GM18517 (cell line): Measurements from ENCODE around the gene BMPR1B.

Experiments
- ATAC-seq: cut with Tn5 transposase; IDR thresholded peaks from one replicate; pipeline ENCODE4 v1.9.1; 2021; ENCODE audit warnings: mild to moderate bottlenecking, moderate library complexity; ENCODE audit not compliant: unreplicated experiment

Gene BMPR1B

GRCh38 chr4:94905511-94905910, 147.8 kb downstream of the BMPR1B start:
- ATAC-seq, result no peak

DNA sequence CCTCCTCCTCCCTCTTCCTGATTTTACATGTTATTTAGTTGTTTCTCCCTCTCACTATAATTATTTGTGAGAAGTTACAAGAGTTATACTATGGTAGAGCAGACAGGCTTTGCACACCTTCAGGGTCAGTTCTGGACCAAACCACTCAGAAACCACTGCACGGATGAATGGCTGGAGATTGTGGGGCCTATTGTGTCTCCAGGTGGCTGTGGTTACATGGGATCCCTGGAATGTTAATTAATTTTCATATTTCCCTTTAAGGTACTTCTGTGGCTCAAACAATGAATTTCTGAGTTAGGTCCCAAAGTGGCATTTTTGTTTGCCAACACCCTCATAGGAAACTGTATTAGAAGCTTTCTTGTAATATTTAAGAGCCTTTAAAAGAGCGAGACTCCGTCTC, 151.9 kb downstream of the BMPR1B start:
- ATAC-seq, result no peak

DNA sequence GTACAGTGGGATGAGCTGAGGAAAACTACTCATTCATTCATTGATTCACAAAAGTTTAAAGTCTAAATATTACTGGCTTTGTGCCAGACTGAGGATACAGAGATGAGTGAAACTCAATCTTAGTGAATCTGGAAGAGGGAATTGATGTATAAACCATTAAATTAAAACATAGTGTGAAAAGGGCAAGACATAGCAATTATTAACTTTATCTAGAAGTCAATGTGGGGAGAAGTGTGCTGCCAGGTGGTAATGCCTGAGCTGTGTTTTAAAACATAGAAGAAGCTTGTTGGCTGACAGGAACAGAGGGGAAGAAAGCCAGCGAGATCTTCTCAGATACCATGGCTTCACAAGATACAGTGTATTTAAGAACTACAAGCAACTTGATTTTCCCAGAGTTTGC, 153.4 kb downstream of the BMPR1B start:
- ATAC-seq, result no peak

DNA sequence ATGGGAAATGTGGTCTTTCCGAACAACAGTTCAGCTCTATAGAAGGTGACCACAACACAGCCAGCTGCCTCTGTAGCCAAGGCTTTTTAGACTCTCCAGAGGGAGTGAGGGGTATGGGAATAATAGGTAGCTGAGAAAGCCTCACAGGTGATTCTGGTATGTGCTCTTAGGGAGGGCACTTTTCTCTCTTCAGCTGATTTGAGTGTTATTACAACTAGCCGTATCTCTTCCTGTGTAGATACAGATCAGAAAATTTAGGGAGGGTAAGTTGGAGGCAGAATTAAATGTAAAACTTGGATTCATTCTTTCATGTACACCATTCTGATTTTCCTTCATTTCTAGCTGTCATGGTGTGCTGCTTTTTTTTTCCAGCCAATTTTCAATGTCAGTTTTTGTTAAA, 154.9 kb downstream of the BMPR1B start:
- no peak for ATAC-seq

DNA sequence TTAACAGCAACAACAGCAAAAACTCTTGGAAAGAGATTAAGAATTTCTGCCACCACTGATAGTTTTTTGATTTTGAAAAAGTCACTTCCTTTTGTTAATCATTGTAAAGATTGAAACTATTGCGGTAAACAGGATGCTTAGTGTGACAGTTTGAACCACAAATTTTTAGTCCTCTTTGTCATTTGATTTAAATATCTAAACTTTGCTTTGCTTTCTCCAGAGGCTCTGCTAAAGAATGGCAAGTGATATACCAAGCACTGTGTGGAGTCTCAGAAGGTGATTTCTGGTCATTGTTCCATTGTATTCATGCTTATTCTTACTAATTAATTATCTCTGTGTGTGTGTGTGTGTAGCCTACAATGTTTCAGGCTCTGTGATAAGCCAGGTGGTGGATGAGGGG, 155.6 kb downstream of the BMPR1B start:
- ATAC-seq, result peak; percentile 82

DNA sequence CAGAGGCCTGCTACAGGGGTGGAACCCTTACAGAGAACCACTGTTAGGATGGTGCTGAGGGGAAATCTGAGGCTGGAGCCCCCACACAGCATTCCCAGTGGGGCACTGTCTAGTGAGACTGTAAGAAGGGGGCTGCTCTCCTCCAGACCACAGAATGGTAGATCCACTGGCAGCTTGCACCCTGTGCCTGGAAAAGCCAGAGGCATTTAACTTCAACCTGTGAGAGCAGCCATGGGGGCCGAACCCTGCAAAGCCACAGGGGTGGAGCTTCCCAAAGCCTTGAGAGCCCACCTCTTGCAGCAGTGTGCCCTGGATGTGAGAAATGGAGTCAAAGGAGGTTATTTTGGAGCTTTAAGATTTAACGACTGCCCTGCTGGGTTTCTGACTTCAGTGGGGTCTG, 159.4 kb downstream of the BMPR1B start:
- ATAC-seq, result no peak

GRCh38 chr4:94918543-94918942, 160.8 kb downstream of the BMPR1B start:
- no peak for ATAC-seq

GRCh38 chr4:94920369-94920768, 162.6 kb downstream of the BMPR1B start:
- ATAC-seq, result no peak

DNA sequence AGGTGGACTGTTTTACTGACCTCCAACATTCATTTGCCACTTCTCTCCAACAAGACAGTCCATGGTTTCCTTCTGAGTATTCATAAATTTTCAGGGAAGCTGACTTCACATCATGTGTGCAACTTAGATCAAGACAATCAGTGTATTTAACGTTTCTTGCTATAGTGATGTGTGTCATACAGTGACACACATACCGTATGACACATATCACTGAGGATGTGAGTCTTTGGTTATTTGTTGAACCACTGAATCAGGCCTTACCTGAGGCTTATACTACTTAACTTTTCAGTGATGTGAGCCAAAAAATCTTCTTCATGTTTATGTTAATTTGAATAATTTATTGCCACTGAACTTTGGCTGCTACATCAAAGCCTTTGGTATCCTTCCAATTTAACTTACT, 166.8 kb downstream of the BMPR1B start:
- no peak for ATAC-seq

DNA sequence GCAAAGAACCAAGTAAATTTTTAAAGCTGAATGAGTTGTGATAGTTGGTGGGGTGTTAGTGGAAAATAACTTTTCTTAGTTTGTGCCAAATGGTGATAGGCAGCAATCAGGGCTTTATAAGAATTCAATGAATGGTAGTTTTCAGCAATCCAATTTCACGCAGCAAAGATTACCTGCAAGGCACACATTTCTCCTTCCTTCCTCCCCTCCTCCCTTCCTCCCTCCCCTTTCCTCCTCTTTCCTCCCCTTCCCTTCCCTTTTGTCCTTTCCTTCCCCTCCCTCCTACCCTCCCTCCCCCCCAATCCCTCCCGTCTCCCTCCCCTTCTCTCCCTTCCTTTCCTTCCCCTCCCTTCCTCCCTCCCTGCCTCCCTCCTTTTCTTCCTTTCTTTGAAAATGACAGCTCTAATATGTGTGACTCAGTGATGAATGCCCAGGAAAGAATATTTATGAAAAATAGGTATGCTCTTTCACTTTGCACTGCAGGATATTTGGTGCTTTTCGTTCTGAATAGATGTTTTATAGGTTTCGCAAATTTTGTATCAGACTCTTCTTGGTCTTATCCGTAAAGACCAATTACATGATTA, 168.1 kb downstream of the BMPR1B start:
- no peak for ATAC-seq

DNA sequence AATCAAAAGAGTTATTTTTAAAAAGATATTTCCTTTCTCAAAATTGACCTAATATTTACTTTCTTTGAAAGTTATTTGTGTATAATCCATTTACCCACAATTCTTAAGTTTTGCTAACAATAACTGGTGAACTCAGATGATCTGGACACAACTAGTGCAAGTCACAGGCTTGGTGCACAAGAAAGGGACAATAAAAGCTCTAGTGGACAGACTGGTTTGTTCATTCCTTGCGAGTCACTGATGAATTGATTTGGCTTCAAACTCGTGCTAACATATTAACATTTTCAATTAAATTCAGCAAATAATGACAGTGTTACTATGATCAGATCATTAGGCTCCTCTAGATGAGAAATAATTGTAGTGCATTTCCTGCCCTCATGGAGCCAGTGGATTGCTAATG, 169.2 kb downstream of the BMPR1B start:
- ATAC-seq, result no peak

GRCh38 chr4:94927696-94928095, 169.9 kb downstream of the BMPR1B start:
- no peak for ATAC-seq

DNA sequence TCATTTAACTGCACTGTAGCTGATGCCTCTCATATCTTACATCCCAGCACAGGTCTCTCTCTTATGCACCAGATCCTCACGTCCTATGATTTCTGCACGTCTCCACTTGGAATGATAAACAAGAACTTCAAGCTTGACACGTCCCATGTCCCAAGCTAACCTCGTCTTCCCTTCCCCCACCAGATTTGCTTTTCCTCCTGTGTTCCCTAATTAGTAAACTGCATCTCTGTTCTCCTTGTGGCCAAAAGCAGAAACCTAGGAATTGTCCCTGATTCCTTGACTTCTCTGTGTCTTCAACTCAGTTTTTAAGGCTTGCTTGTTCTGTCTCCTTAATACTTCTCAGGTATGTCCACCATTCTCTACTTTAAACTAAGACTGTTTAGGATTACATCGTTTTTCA, 171.9 kb downstream of the BMPR1B start:
- ATAC-seq, result no peak

DNA sequence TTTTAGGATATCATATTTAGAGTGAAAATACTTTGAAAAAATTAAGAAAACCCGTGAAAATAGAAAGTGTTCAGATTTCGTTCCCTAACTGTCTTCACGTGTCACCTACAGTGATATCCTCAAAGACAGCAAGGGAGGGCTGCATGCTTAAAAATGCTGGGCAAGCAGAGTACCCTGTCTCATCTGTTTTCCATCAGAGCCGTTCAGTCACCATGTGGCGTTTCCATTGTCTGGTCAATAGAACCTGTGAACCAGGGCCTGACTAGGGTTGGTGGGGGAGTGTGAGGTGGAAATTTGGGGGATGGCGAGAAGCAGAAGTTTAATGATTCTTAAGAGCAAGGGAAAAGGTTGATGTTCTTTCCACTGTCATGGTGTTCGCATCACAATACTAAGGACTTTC, 173.9 kb downstream of the BMPR1B start:
- no peak for ATAC-seq

- no peak for ATAC-seq
Observed at GRCh38 chr4:94932366-94932765, 174.6 kb downstream of the BMPR1B start.

- ATAC-seq, result no peak
Observed at GRCh38 chr4:94933799-94934198, 176.0 kb downstream of the BMPR1B start.

GRCh38 chr4:94934201-94934600, 176.4 kb downstream of the BMPR1B start:
- ATAC-seq, result no peak

DNA sequence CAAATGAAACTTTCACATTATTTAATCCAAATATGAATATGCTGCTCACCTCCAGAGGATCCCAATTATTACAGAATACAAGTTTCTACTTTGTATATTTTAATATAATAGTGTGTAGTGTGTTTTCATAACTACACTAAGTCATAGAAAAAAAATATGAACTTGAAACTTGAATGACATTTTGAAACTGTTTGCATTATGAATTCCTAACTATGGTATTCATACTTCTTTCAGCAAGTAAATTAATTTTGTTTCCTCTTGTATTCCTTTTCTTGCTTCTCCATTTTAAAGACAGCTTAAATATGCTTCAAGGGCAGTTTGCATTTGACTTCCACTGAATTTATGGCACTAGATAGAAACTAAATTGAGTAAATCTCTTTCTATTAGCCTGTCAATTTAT, 177.1 kb downstream of the BMPR1B start:
- ATAC-seq, result no peak

DNA sequence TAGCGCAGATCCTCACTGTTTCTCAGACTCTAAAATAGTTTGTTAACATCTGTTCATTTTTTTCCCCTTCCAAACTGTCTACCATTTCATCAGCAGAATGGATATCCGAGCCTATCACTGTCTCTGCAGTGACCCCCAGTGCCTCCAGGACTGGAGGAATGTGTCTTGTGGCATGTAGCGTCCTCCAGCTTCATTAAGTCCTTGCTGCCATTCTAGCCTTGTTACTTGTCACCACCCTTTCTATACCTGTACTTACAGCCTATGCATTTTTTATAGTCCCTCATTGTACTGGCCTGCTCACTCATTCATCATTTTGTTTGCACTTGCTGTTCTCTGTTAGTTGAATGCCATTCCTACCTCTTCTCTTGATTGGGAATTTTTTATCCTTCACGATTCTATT, 179.1 kb downstream of the BMPR1B start:
- ATAC-seq, result no peak

DNA sequence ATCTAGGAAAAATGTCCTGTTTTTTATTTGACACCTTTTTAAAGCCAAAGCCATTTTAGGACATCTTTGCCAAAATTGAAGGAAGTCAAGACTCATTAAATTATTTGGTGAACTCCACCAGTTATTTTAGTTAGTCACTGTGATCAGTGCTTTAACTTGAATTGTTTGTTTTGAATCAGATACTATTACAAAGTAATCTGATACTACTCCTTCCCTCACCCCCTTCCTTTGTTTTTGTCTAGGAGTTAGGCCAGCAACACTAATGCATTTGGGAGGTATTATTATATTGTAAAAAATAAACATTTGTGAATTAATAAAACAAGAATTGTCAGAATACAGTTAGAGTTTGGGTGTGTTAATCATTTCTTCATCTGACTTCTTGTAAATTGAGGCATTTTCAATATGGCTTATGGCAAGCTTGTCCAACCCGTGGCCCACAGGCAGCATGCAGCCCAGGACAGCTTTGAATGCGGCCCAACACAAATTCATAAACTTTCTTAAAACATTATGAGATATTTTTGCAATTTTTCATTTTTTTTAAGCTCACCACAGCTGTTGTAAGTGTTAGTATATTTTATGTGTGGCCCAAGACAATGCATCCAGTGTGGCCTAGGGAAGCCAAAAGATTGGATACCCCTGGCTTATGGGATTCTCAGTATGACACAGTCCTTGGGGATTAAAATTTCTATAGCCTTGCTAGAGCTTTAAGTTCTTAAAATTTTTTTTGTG, 182.2 kb downstream of the BMPR1B start:
- no peak for ATAC-seq

DNA sequence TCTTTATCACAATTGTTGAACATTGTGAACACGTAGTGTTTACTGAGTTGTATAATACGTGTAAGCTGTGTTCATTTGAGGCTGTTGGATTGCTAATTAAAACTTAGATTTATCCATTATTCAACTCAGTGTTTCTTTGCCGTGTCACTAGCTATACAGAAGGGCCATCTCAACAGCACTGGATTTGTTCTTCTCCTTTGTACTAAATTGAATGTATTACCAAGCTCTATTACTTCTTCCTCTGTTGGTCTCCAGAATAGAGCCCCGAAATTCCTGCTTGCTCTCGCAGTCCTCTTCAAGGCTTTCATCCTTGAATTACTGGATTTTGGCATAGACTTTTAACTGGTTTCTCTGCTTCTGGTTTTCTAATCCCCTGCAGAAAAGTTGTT, 182.8 kb downstream of the BMPR1B start:
- ATAC-seq, result no peak

DNA sequence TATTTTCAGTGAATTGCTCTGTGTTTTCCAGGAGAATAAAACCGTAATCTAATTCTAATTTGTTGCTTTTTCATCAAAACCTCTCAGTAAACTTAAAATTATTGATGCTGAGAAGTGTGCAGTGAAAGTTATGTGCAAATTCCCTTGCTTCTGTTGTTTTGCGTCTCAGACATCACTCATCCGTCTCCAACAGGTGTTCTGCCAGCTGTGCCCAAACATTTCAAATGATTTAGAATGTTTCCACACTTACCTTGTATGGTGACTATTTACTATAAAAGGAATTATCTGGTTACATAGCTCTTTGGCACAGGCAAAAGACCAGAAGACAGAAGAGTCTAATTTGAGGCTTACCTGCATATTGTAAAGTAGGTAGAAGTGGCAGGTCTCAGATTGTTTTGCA, 184.0 kb downstream of the BMPR1B start:
- no peak for ATAC-seq

DNA sequence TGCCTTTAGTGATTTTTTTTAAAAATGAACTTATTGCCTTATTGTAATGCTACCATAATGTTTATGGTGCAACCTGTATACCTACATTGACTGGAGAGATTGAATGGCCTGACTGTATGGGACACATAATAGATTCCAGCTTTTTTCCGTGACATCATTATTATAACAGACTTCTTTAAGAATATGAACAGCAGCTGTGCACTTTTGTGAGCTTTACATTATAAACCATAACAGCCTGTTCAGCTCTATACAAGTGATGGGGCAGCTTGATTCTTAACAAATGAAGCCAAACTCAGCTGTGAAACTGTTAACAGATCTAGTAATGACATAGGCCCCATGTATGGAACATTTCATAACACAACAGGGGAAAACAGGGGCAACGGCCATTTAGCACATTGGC, 187.0 kb downstream of the BMPR1B start:
- ATAC-seq, result no peak
